Measurements from ENCODE around the gene PER1. TPM values are rescaled to one million over a fixed set of nuclear protein-coding genes. Genes with fewer than 3 reads are reported as not detected.
"Not testable (repeated sequence)": the region's sequence is repeated elsewhere in the genome, so short reads cannot be mapped to it uniquely, and the experiment has no call there.

Gene PER1
- total RNA-seq, 2 experiments from 2014 or later: 55.7 to 56.1 TPM

DNA sequence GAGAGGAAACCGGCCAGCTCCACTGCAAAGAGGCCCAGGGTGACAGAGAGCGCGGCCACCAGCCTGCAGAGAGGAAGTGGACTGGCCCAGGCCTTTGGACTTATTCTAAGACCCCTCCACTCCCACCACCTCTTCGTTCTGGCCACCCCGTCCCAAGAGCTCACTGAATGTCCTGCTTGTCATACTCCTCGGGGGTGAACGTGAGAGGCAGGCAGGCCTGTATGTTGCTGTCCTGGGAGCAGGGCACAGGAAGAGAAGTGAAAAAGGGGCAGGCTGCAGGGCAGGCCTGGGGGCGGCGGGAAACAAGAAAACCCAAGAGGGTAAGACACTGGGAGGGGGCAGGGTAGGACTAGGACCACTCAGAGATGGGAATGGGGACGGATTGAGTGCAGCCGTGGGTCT is 23.6 kb upstream of the PER1 start:
- Mint-ChIP-seq H3K4me1 (peaks cover 31% of the 10 kb centered on the region), H3K36me3 (no peaks in the 10 kb centered on the region), H3K27ac (peak overlapping the region; percentile 90), H3K27me3 (peaks cover 4% of the 10 kb centered on the region), H3K4me3 (peak overlapping the region; percentile 95), H3K9me3 (no peaks in the 10 kb centered on the region)
- no peak for DNase-seq

DNA sequence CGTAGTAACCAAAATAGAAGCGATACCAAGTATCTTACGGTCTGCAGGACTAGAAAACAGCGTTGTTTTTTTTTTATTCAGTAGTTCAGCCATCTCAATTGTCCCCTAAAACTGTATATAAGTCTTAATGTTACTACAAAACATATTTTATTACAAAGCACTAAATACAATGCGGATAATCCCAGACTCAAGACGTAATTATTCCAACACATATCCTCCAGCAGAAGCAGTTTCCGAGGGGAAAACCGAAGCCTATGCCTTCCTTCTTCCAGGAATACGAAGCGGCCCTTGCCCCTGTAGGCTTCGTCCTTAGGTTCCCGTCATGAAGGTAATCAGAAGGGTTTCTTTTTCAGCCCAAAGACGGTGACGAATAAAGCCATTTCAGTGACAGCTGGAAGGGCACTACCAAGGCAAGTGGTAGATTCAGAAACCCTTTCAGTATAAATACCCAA is 21.7 kb upstream of the PER1 start:
- Mint-ChIP-seq H3K4me3 (peak overlapping the region; percentile 83), H3K27ac (peak overlapping the region; percentile 100), H3K36me3 (no peaks in the 10 kb centered on the region), H3K4me1 (peaks cover 31% of the 10 kb centered on the region), H3K27me3 (peaks cover 4% of the 10 kb centered on the region), H3K9me3 (no peaks in the 10 kb centered on the region)
- no peak for DNase-seq

DNA sequence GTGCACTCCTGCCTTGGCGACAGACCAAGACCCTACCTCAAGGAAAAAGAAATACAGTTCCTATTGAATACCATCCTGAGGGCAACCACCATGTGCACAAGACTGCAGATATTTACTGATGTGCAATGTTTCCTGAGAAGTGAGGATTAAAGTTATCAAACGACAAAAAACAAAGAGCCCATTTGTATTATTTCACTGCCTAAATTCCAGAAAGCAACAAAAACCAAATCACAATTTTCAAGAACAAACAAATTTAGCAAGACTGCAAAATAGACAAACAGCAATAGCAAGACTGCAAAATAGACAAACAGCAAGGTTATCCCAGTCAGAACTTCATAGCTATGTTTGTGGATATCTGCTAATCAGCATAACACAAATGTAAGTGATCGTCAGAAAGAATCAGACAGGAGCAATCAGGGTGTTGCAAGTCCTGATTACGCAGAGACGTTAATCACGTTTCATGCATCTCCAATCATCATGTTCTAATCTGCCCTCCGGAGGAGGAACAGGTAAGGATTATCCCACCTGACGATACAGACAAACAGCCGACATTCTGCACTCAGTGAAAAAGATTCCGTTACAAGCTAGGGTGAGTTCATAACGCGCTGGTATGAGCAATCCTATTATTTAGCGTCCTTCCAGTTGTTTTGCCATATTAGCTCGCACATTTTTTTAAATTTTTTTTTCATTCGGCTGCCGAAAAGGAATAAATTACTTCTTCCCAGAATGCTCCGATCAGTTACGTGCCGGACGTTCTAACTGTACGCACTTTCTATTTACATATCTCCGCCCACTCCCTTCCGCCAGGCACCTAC is 21.1 kb upstream of the PER1 start:
- no peaks in the 10 kb centered on the region for H3K36me3 Mint-ChIP-seq
- H3K4me1 Mint-ChIP-seq: peaks cover 31% of the 10 kb centered on the region
- no peaks in the 10 kb centered on the region for H3K9me3 Mint-ChIP-seq
- peak overlapping the region; percentile 83 for H3K4me3 Mint-ChIP-seq
- H3K27me3 Mint-ChIP-seq: peaks cover 4% of the 10 kb centered on the region
- DNase-seq: peak; percentile 78
- H3K27ac Mint-ChIP-seq: peak overlapping the region; percentile 100

DNA sequence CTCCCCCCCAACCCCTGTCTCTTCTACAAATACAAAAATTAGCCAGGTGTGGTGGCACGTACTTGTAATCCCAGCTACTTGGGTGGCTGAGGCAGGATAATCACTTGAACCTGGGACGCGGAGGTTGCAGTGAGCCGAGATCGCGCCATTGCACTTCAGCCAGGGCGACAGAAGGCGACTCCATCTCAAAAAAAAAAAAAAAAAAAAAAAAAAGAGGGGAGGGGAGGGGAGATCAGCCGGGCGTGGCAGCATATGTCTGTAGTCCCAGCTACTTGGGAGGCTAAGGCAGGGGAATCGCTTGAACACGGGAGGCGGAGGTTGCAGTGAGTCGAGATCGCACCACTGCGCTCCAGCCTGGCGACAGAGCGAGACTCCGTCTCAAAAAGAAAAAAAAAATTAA is 18.0 kb upstream of the PER1 start:
- H3K4me3 Mint-ChIP-seq, H3K36me3 Mint-ChIP-seq, H3K9me3 Mint-ChIP-seq, H3K27me3 Mint-ChIP-seq, H3K27ac Mint-ChIP-seq, DNase-seq: not testable (repeated sequence)
- peaks cover 21% of the 10 kb centered on the region for H3K4me1 Mint-ChIP-seq

DNA sequence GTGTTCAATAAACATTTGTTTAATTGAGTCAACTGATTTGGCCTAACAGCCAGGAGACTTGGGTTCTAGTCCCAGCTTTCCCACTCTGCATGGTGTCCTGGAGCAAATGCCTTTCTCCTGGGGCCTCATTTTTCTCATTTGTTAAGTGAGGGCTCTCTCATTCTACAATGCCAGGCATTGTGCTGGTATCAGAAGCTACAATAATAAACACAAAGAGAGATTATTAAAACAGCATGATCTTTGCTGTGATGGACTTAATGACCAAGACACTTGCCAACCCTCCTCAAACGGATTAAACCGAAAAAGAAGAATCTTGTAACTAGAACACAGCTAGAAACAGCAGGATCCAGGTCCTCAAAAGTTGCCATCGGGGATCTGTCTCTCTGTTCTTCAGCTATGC is 15.3 kb upstream of the PER1 start:
- no peaks in the 10 kb centered on the region for H3K9me3 Mint-ChIP-seq
- DNase-seq: no peak
- no peak overlapping the region for H3K4me3 Mint-ChIP-seq
- H3K4me1 Mint-ChIP-seq: peaks cover 23% of the 10 kb centered on the region
- H3K27ac Mint-ChIP-seq: no peak overlapping the region
- no peaks in the 10 kb centered on the region for H3K27me3 Mint-ChIP-seq
- H3K36me3 Mint-ChIP-seq: no peaks in the 10 kb centered on the region

DNA sequence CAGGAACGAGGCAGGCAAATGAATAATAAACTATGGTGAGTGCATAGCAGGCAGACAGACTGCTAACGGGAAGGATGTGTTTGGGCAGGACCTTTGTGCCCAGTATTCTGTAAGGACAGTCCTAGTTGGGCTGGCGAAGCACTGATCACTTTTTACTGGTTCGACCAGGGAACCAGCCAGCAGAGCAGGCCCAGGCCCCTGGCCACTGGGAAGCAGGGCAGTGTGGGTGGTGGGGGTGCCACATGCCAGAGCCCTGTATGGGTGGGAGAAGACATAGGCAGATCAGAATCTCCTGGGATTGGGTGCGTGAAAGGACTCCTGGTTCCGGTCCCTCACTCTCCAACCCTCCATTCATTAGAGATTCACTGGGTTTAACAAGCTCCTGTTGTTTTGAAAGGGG is 14.5 kb upstream of the PER1 start:
- DNase-seq: no peak
- Mint-ChIP-seq H3K9me3 (no peaks in the 10 kb centered on the region), H3K27me3 (no peaks in the 10 kb centered on the region), H3K36me3 (peaks cover 2% of the 10 kb centered on the region), H3K4me1 (peaks cover 23% of the 10 kb centered on the region), H3K27ac (peak overlapping the region; percentile 17), H3K4me3 (no peak overlapping the region)

DNA sequence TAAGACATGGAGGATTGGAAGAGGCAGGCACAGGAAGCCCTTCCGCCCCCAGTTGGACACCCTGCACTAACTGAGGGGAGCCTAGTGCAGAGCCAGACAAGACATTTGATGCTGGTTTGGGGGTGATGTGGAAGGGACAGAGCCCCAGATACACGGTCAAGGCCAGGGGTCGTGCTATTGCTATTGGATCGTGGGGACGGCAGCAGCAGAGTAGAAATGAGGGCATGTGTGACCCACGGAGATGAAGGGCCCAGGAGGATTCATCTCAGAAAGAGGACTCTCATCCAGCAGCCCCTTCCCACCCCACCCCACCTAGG is 12.6 kb upstream of the PER1 start:
- peak overlapping the region; percentile 86 for H3K4me3 Mint-ChIP-seq
- DNase-seq: no peak
- H3K36me3 Mint-ChIP-seq: peaks cover 15% of the 10 kb centered on the region
- H3K27me3 Mint-ChIP-seq: no peaks in the 10 kb centered on the region
- H3K27ac Mint-ChIP-seq: peak overlapping the region; percentile 99
- no peaks in the 10 kb centered on the region for H3K9me3 Mint-ChIP-seq
- H3K4me1 Mint-ChIP-seq: peaks cover 42% of the 10 kb centered on the region

DNA sequence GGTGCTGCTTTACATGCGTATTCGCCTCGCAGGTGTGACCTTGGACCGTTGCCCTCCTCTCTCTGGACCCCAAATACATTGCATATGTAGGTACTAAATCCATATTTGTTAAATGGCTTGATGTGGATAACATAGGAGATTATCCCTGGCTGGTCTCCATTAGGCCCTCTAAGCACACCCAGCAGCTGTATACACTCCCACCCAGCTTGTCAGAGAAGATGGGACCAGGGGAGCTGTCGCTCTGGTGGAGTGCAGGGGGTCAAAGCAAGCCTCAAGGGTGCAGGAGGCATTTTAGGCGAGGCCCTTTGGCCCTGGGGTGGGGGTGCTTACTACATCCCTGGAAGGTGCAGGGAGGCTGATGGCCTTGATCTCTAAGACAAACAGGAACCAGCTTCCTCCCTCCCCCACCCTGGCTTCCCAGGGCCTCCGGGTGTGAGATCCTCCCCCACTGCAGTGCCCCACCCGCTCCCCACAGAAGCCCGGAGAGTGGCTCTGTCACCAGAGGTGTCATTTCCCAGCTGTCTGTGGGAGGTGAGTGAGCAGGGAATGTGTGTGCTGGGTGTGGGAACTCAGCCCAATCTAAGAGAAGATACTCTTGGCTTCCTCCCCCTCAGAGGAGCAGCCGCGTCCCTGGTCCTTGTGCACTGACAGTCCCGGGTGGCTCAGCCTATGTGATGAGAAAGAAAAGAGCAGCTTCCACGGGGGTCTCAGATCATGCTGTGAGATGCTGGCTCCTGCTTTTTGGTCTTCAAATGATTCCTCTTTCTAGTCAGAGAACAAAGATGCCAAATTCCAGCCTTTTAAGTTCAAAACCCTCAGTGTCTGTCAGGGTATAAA is 12.0 kb upstream of the PER1 start:
- Mint-ChIP-seq H3K4me3 (peak overlapping the region; percentile 86), H3K4me1 (peaks cover 47% of the 10 kb centered on the region), H3K27ac (peak overlapping the region; percentile 99), H3K9me3 (no peaks in the 10 kb centered on the region), H3K27me3 (no peaks in the 10 kb centered on the region), H3K36me3 (peaks cover 16% of the 10 kb centered on the region)
- DNase-seq: peak; percentile 76

DNA sequence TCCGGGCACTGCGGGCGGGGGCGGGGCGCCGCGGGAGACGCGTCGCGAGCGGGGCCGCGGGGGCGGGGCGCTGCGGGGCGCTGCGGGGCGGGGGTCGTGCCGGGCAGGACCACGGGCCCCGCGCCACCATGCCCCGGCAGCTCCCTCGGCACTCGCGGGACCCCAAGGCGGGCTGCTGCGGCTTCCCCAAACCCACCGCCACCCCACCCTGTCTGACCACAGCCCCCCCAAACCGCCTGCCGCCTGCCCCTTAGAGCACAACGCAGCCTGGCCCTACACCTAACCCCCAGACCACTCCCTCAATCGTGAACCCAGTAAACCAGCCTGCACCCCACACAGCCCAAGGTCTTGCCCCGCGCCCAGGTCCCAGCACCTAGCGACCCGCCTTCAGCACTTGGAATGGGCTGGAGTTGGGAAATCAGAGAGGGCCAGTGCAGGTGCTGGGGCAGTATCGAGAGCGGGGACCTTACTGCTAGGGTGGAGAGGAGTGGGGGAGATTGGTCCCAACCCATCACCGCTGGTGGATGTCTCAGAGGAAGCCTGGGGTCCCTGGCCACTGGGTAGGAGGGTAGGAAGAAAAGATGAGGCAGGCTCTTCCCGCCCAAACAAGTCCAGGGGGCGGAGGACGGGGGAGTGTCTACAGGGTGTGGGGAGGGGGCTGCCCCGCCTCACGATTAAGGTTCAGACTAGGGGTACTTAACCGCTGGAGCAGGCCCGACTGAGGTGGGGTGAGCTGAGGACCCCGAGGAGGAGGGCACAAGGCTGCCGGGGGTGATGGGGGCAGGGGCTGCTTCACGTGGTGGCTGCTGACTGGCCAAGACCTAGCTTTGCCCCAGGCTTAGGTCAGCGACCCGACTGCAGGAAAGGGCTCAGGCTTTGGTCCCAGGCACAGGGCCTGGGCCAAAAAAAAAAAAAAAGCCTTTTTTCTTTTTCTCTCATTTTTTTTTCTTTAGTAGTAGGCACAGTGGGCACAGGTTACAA is 11.1 kb upstream of the PER1 start:
- Mint-ChIP-seq H3K27me3 (no peaks in the 10 kb centered on the region), H3K27ac (peak overlapping the region; percentile 99), H3K4me1 (peaks cover 54% of the 10 kb centered on the region), H3K4me3 (peak overlapping the region; percentile 86), H3K36me3 (peaks cover 20% of the 10 kb centered on the region), H3K9me3 (no peaks in the 10 kb centered on the region)
- peak; percentile 40 for DNase-seq

DNA sequence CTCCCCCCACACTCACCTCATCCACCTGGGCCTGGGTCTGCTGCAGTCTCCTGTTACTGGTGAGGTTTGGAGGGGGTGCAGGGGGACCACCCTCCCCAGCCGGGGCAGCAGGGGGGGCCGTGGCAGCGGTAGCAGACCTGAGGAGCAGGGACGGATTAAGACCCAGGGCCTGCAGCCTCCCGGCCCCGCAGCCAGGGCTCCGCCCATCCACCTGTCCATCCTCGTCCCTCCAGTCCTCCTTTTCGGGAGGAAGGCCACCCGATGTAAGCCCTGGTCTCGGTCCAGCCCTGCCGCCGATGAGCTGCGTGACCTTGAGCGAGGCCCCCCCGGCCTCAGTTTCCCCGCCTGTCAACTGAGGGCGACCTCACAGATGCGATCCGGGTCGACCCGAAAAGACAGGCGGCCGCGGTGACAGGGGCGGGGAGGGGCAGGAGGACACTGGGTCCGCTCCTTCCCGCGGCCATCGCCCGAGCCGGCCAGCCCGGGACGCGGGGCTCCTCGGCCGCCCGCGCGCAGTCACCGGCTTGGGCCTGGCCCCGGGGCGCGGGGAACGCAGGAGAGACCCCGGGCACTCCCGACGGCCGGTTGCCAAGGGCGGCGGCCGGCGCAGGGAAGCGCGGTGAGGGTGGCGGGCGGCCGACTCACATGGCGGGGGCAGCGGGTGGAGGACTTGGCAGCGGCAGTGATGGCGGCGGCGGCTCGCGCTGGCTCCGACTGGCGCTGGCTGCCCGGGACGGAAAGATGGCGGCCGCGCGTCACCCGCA is 10.2 kb upstream of the PER1 start, which contains the start of gene VAMP2:
VAMP2 (minus strand) TSS at position 716 of the 764 bp plus-strand sequence; CDS start at position 647, 69 bp downstream.
- Mint-ChIP-seq H3K4me1 (peaks cover 55% of the 10 kb centered on the region), H3K27me3 (no peaks in the 10 kb centered on the region), H3K9me3 (no peaks in the 10 kb centered on the region)

DNA sequence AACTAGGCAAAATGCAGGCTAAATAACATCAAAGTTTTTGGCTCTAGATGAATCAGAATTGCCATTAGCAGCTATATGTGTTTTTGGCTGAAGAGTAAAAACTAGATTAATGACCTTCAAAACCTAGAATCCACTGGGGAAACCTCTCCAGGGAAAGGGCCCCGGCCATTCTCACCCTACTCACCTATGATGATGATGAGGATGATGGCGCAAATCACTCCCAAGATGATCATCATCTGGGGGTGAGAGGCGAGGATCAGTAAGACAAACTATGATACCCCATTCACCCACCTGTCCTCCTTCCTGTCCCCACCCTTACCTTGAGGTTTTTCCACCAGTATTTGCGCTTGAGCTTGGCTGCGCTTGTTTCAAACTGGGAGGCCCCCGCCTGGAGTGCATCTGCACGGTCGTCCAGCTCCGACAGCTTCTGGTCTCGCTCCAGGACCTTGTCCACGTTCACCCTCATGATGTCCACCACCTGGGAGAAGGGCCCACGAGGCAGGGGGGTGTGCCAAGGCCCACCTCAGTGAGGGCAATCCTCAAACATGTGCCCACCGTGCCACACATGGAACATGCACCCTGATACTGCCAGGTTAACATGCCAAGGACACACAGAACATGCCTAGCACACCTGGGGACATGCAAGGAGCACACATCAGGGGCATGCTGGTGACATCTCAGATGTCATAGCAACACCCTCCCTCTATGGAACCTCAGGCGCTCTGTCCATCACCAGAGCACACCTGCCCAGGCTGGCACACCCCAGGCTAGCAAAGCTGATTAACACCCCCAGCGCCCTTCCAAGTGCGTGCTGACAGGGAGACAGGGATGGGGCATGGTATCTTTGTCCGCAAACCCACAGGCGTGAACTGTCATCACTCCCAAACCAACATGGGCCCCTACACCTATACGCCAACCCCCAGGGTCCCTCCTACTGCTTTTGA is 9.4 kb upstream of the PER1 start:
- H3K4me1 Mint-ChIP-seq: peaks cover 55% of the 10 kb centered on the region
- no peak for DNase-seq

More for the DNA sequence above, 10.2 kb upstream of the PER1 start, which contains the start of gene VAMP2:
- Mint-ChIP-seq H3K27ac (peak within 1 kb of the TSS; percentile 99), H3K4me3 (peak within 1 kb of the TSS; percentile 86), H3K36me3 (peaks cover 22% of the 10 kb centered on the region)
- peak; percentile 90 for DNase-seq

DNA sequence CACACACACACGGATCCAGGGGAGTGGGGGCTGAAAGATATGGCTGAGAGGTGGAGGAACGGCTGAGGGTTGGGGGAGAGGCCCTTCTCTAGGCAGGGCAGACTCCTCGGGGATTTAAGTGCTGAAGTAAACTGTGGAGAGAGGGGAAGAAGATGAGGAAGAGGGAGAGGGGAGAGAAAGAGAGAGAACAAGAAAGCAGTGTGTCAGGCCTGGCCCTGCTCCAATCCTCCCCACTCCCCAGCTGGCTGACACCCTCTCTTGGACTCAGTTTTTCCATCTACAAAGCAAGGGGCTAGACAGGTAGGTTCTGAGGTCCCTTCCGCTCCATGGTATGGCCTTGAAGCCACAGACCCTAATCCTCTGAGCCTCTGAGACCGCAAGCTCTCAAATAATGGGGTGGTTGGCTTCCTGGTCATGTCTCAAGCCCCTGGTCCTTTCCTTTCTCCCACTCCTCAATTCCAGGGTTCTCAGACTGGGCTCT is 8.6 kb upstream of the PER1 start:
- Mint-ChIP-seq H3K27ac (peak overlapping the region; percentile 89), H3K9me3 (no peaks in the 10 kb centered on the region), H3K4me3 (peak overlapping the region; percentile 84), H3K27me3 (no peaks in the 10 kb centered on the region), H3K4me1 (peaks cover 55% of the 10 kb centered on the region), H3K36me3 (peaks cover 22% of the 10 kb centered on the region)
- DNase-seq: no peak

More for the DNA sequence above, 9.4 kb upstream of the PER1 start:
- Mint-ChIP-seq H3K4me3 (peak overlapping the region; percentile 84), H3K36me3 (peaks cover 22% of the 10 kb centered on the region), H3K27me3 (no peaks in the 10 kb centered on the region), H3K27ac (peak overlapping the region; percentile 89), H3K9me3 (no peaks in the 10 kb centered on the region)

DNA sequence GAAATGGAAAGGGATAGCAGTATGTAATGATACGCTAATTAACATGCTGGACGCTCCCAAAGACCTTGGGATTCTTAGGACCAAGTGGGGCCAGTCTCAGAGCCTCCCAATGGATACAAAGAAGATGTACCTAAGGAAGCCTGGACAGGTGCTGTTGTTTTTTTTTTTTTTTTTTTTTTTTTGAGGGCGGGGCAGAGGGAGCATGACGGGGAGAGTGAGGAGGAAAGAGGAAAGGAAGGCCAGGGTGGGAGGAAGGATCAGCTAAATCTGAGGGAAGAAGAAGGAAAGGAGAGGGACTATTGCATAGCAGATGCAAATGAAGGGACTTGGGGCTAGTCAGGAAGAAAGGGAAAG is 8.0 kb upstream of the PER1 start:
- Mint-ChIP-seq H3K4me3 (peak overlapping the region; percentile 8), H3K27ac (peak overlapping the region; percentile 89), H3K36me3 (peaks cover 22% of the 10 kb centered on the region), H3K9me3 (no peaks in the 10 kb centered on the region), H3K27me3 (no peaks in the 10 kb centered on the region), H3K4me1 (peaks cover 58% of the 10 kb centered on the region)
- DNase-seq: no peak
